Endodermal cell (in vitro differentiated cells): ENCODE results near the gene MYO5A. TPM values are rescaled to one million over a fixed set of nuclear protein-coding genes. Genes with fewer than 3 reads are reported as not detected.

Source experiments
- DNase-seq: peaks from one replicate; pipeline ENCODE4 v3.0.0-alpha.2; 2017
- H3K27ac ChIP-seq: 2 replicates; pipeline ENCODE4 v1.5.1; 2013; ENCODE audit warnings: mild to moderate bottlenecking, low read depth, low read length, moderate library complexity
- H3K27me3 ChIP-seq: 2 replicates; pipeline ENCODE4 v1.6.1; 2013; ENCODE audit warnings: mild to moderate bottlenecking, low read length, moderate library complexity; ENCODE audit not compliant: insufficient read depth, control insufficient read depth, poor library complexity, severe bottlenecking
- H3K36me3 ChIP-seq: 2 replicates; pipeline ENCODE4 v1.7.0; 2013; ENCODE audit warnings: mild to moderate bottlenecking, low read length, moderate library complexity; ENCODE audit not compliant: control insufficient read depth, insufficient read depth
- H3K4me1 ChIP-seq: one replicate; pipeline ENCODE4 v1.7.0; 2013; ENCODE audit warnings: low read length; ENCODE audit not compliant: control insufficient read depth, insufficient read depth
- H3K4me3 ChIP-seq: 2 replicates; pipeline ENCODE4 v1.5.1; 2013; ENCODE audit warnings: mild to moderate bottlenecking, low read length, moderate library complexity
- H3K9ac ChIP-seq: 2 replicates; pipeline ENCODE4 v1.6.1; 2013; ENCODE audit warnings: mild to moderate bottlenecking, low read length, moderate library complexity; ENCODE audit not compliant: poor library complexity, severe bottlenecking; ENCODE audit errors: extremely low read depth
- H3K9me3 ChIP-seq: 2 replicates; pipeline ENCODE4 v1.6.1; 2013; ENCODE audit warnings: mild to moderate bottlenecking, low read length, moderate library complexity; ENCODE audit not compliant: control insufficient read depth
- H3K27ac Mint-ChIP-seq: 2 replicates; pipeline ENCODE4 v1.8.0; 2020; ENCODE audit warnings: mixed read lengths
- H3K27me3 Mint-ChIP-seq: 2 replicates; pipeline ENCODE4 v1.8.0; 2021; ENCODE audit warnings: mild to moderate bottlenecking, mixed read lengths; ENCODE audit not compliant: insufficient read depth
- H3K36me3 Mint-ChIP-seq: 2 replicates; pipeline ENCODE4 v1.8.0; 2020; ENCODE audit warnings: low read depth, mixed read lengths
- H3K4me1 Mint-ChIP-seq: 2 replicates; pipeline ENCODE4 v1.8.0; 2020; ENCODE audit warnings: mixed read lengths
- H3K4me3 Mint-ChIP-seq: 2 replicates; pipeline ENCODE4 v1.8.0; 2020; ENCODE audit warnings: mild to moderate bottlenecking, moderate library complexity, mixed read lengths
- H3K9me3 Mint-ChIP-seq: 2 replicates; pipeline ENCODE4 v1.8.0; 2020; ENCODE audit warnings: mild to moderate bottlenecking, mixed read lengths
- WGBS, 2 experiments: methylation state at CpG; one replicate each; pipeline versions ENCODE4 v1.1.5 to v1.1.7; 2013; ENCODE audit warnings: missing lambda C conversion rate in 2 of 2, mixed read lengths in 1 of 2; ENCODE audit not compliant: insufficient coverage in 1 of 2, insufficient read length in 1 of 2; 5-methylcytosine and 5-hydroxymethylcytosine counted together
- total RNA-seq, 2 donors: library from RNA; stranded (reverse); fragmentation: NEBNext Ultra II Directional in 1 of 2; extraction: Animal tissue kit (Norgen Biotek cat#: 25700) in 1 of 2; gene quantifications; 2 replicates in 1 of 2; 3 replicates in 1 of 2; pipeline ENCODE4 v1.2.1, GENCODE V29; 2021
- TF ChIP-seq, protein P1 (sequence below): fragments of 200-600 bp; sonication (generic); conservative IDR thresholded peaks from 2 replicates; pipeline ENCODE4 v1.5.0; 2021; ENCODE audit warnings: antibody characterized with exemption, mild to moderate bottlenecking

Gene MYO5A
- total RNA-seq, 2 donors from 2014 or later = 10.0 to 13.1 TPM

DNA sequence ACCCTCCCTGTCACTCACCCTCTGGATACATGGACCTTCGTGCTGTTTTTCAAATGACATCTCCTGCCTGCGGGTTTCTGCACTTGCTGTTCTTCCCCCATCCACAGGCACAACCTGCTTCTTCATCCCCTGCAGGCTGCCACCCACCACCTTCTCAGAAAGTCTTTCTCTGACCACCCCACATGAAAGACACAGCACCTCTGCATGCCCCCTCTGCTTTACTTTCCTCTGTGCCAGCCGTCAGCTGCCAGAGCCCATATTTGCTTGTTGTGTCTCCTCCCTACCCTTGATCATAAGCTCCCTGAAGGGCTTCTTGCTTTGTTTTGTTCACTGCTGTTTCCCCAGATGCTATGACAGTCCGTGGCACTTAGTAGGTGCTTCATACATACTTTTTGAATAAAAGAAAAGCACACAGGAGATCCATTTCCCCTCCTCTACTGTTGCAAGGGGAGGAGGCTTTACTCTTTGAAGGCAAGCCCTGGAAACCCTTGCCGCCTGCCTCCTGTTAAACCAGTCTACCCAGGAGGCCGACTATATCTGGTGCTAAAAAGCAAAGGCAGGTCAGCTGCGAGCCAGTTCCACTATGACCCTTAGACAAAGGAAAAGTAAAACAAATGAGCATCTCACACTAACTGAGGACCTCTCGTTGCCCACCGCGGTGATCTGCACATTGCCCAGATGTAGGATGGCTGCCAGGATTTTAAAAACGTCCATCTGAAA is 265.0 kb downstream of the MYO5A start:
- no peaks in the 10 kb centered on the region for H3K9me3 Mint-ChIP-seq
- DNase-seq = no peak
- Histone ChIP-seq H3K9ac (no peak overlapping the region), H3K9me3 (no peaks in the 10 kb centered on the region), H3K27me3 (no peaks in the 10 kb centered on the region), H3K36me3 (peaks cover 2% of the 10 kb centered on the region), H3K27ac (no peak overlapping the region), H3K4me1 (peaks cover 22% of the 10 kb centered on the region), H3K4me3 (no peak overlapping the region)
- 89 to 91% methylated on average over 7 to 11 of the region's 11 CpGs for WGBS, 2 experiments
- TF ChIP-seq, protein P1, sequence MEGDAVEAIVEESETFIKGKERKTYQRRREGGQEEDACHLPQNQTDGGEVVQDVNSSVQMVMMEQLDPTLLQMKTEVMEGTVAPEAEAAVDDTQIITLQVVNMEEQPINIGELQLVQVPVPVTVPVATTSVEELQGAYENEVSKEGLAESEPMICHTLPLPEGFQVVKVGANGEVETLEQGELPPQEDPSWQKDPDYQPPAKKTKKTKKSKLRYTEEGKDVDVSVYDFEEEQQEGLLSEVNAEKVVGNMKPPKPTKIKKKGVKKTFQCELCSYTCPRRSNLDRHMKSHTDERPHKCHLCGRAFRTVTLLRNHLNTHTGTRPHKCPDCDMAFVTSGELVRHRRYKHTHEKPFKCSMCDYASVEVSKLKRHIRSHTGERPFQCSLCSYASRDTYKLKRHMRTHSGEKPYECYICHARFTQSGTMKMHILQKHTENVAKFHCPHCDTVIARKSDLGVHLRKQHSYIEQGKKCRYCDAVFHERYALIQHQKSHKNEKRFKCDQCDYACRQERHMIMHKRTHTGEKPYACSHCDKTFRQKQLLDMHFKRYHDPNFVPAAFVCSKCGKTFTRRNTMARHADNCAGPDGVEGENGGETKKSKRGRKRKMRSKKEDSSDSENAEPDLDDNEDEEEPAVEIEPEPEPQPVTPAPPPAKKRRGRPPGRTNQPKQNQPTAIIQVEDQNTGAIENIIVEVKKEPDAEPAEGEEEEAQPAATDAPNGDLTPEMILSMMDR = no peak
- no peaks in the 10 kb centered on the region for H3K27me3 Mint-ChIP-seq
- peaks cover 47% of the 10 kb centered on the region for H3K4me1 Mint-ChIP-seq
- no peak overlapping the region for H3K4me3 Mint-ChIP-seq
- H3K36me3 Mint-ChIP-seq = peaks cover 53% of the 10 kb centered on the region
- H3K27ac Mint-ChIP-seq = peak overlapping the region; percentile 98

DNA sequence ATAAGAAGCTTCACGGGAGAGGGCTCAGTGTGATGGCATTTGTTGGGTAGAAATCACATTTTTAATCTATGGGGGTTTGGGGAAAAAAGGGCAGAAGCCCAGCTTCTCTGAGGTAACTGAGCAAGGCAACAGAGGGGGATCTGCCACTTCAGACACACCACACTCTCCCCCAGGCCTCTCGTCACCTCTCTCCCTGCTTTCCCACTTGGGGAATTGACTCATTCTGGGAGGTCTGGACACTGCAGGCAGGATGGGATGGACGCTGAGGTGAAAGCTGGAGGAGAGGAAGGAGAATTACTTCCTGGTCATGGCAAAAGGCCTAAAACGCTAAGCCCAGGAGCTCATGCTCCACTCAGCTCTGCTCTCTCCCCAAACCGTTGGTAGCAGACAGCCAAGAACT is 266.3 kb downstream of the MYO5A start:
- TF ChIP-seq, protein P1 = no peak
- DNase-seq = peak; percentile 61
- Histone ChIP-seq H3K27ac (peak overlapping the region; percentile 83), H3K9ac (peak overlapping the region; percentile 46), H3K4me3 (peak overlapping the region; percentile 48), H3K4me1 (peaks cover 33% of the 10 kb centered on the region), H3K9me3 (no peaks in the 10 kb centered on the region), H3K27me3 (no peaks in the 10 kb centered on the region), H3K36me3 (no peaks in the 10 kb centered on the region)
- WGBS, 2 experiments = 80 to 85% methylated on average over 2 to 5 of the region's 5 CpGs
- Mint-ChIP-seq H3K4me1 (peaks cover 59% of the 10 kb centered on the region), H3K27ac (peak overlapping the region; percentile 98), H3K4me3 (peak overlapping the region; percentile 19), H3K36me3 (peaks cover 42% of the 10 kb centered on the region), H3K27me3 (no peaks in the 10 kb centered on the region), H3K9me3 (no peaks in the 10 kb centered on the region)

DNA sequence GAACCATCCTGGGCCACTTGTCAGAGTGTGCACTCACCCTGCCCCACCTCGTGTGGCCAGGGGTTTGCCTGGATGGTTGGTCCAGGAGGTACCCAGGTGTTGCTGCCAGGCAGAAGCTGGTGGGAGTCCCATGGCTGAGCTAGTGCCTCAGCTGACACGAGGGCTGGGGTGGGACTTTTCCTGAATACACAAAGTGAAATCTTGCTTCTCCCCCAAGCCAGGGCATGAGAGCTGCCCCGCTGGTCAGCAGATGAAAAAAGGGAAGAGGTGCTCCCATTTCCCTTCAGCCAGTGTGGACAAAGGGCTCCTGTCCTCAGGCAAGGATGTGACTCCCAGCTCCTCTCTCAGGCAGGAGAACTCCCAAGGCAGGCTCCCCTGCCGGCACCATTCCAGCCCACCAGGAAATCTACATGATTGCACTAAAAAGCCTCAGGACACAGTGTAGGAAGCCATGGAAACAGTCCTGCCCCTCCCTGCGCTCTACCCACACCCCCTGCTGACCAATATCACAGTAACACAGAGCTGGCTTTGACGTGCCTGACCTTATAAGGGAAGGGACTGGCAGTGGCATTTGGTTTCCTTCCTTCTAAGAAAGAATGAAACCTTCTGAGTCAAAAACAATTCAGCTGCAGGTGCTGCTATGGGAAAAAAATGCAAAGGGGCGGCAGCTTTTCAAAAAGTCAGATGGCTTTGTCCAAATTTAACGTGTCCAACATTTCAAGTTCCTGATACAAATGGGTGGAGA is 267.0 kb downstream of the MYO5A start:
- H3K27me3 Mint-ChIP-seq = no peaks in the 10 kb centered on the region
- Histone ChIP-seq H3K36me3 (no peaks in the 10 kb centered on the region), H3K9ac (peak overlapping the region; percentile 48), H3K9me3 (no peaks in the 10 kb centered on the region), H3K27me3 (no peaks in the 10 kb centered on the region), H3K4me3 (peak overlapping the region; percentile 48), H3K27ac (peak overlapping the region; percentile 83), H3K4me1 (peaks cover 40% of the 10 kb centered on the region)
- WGBS, 2 experiments = 10 to 24% methylated on average over 3 to 8 of the region's 8 CpGs
- no peaks in the 10 kb centered on the region for H3K9me3 Mint-ChIP-seq
- peak; percentile 96 for DNase-seq
- H3K4me3 Mint-ChIP-seq = peak overlapping the region; percentile 19
- H3K36me3 Mint-ChIP-seq = peaks cover 36% of the 10 kb centered on the region
- H3K4me1 Mint-ChIP-seq = peaks cover 66% of the 10 kb centered on the region
- TF ChIP-seq, protein P1 = peak; percentile 34
- peak overlapping the region; percentile 98 for H3K27ac Mint-ChIP-seq
